Keratinocyte (primary cell): ENCODE results near the gene FCMR. TPM values are rescaled to one million over a fixed set of nuclear protein-coding genes. Genes with fewer than 3 reads are reported as not detected.

Experiments used
- polyA plus RNA-seq, 5 experiments: library from polyadenylated mRNA; depleted of rRNA in 3 of 5; stranded (reverse) in 3 of 5; stranded (forward) in 1 of 5; unstranded in 1 of 5; fragments of >200 nt; gene quantifications; 1 replicate in 1 of 5; 2 replicates in 3 of 5; 3 replicates in 1 of 5; pipeline versions ENCODE4 v1.2.1 to v1.2.3, GENCODE V29; 2011 to 2012; ENCODE audit warnings: missing spikeins in 2 of 5, low read depth in 1 of 5, low replicate concordance in 1 of 5

FCMR gene
- polyA plus RNA-seq, 1 donor (not counting 4 experiments of a cell fraction or from before 2014, with no cell fraction given): 1.8 TPM

Other genes with a start within 250 kb of the FCMR start
- gene MAPKAPK2, start 237.0 kb downstream of the FCMR start, polyA plus RNA-seq: 41.5 to 67.0 TPM (median 42.1 TPM) in 3 replicates
- not detected in 3 replicates for gene IL19, start 151.2 kb downstream of the FCMR start, polyA plus RNA-seq
- gene IL10, start 149.4 kb downstream of the FCMR start, polyA plus RNA-seq: not detected in 3 replicates
- 0.67 to 5.6 TPM (median 4.7 TPM) in 3 replicates for gene IL20, start 56.3 kb downstream of the FCMR start, polyA plus RNA-seq
- 2.1 to 3.1 TPM (median 2.3 TPM) in 3 replicates for gene IL24, start 24.5 kb downstream of the FCMR start, polyA plus RNA-seq
- 0.01 TPM in 1 of 3 replicates, not detected in the others for gene PIGR, start 24.5 kb upstream of the FCMR start, polyA plus RNA-seq
- not detected in 3 replicates for gene FCAMR, start 48.5 kb upstream of the FCMR start, polyA plus RNA-seq
- gene C1orf116, start 110.8 kb upstream of the FCMR start, polyA plus RNA-seq: 38.8 to 69.2 TPM (median 65.3 TPM) in 3 replicates
- gene YOD1, start 129.3 kb upstream of the FCMR start, polyA plus RNA-seq: 3.2 to 5.2 TPM (median 3.4 TPM) in 3 replicates
- 8.7 to 13.9 TPM (median 12.2 TPM) in 3 replicates for gene PFKFB2, start 131.3 kb upstream of the FCMR start, polyA plus RNA-seq
- not detected in 3 replicates for gene C4BPB, start 166.9 kb upstream of the FCMR start, polyA plus RNA-seq
- not detected in 3 replicates for gene C4BPA, start 182.3 kb upstream of the FCMR start, polyA plus RNA-seq